Neural cell (in vitro differentiated cells): Measurements from ENCODE around the gene MANEA.

ENCODE experiments used
- EZH2 ChIP-seq: fragments of 200-600, 300-800 bp; shearing (Covaris generic), sonication (generic); IDR thresholded peaks from 2 replicates; pipeline ENCODE4 v1.6.1; 2014; ENCODE audit warnings: antibody characterized with exemption, low read length, borderline replicate concordance, mild to moderate bottlenecking; ENCODE audit not compliant: insufficient read depth, poor library complexity, severe bottlenecking
- RAD21 ChIP-seq: fragments of 450-650 bp; conservative IDR thresholded peaks from 2 replicates; pipeline ENCODE4 v1.6.1; 2014; ENCODE audit warnings: antibody characterized with exemption, mild to moderate bottlenecking, moderate library complexity

GRCh38 chr6:95587989-95588388, 10.7 kb downstream of the MANEA start:
- TF ChIP-seq EZH2: no peak
- no peak for TF ChIP-seq RAD21
